Kidney epithelial cell (primary cell): ENCODE results near the gene MPV17L. TPM values are rescaled to one million over a fixed set of nuclear protein-coding genes. Genes with fewer than 3 reads are reported as not detected.
"Not testable (repeated sequence)": the region's sequence is repeated elsewhere in the genome, so short reads cannot be mapped to it uniquely, and the experiment has no call there.

Experiments
- DNase-seq: peaks from one replicate; pipeline ENCODE4 v3.0.0-alpha.2; 2010; ENCODE audit warnings: low read depth
- H3K27me3 ChIP-seq: 2 replicates; pipeline ENCODE4 v1.6.0; 2011; ENCODE audit warnings: low read length; ENCODE audit not compliant: control insufficient read depth, insufficient read depth
- H3K36me3 ChIP-seq: 2 replicates; pipeline ENCODE4 v1.5.1; 2011; ENCODE audit warnings: low read length; ENCODE audit not compliant: control insufficient read depth, insufficient read depth
- H3K4me3 ChIP-seq: 2 replicates; pipeline ENCODE4 v1.5.1; 2011; ENCODE audit warnings: low read depth, mild to moderate bottlenecking, control low read depth, low read length
- CTCF ChIP-seq: IDR thresholded peaks from 2 replicates; pipeline ENCODE4 v1.5.1; 2011; ENCODE audit warnings: mild to moderate bottlenecking, moderate library complexity, low read length, control low read depth, inconsistent platforms; ENCODE audit not compliant: insufficient read depth, poor library complexity, severe bottlenecking
- total RNA-seq: library from RNA; depleted of rRNA; stranded (reverse); fragments of >200 nt; gene quantifications from 2 replicates; pipeline ENCODE4 v1.2.3, GENCODE V29; 2015

The MPV17L gene
- total RNA-seq, 1 donor from 2014 or later, result 9.6 TPM

- H3K4me3 ChIP-seq, result no peak overlapping the region
- no peak for TF ChIP-seq CTCF
- DNase-seq, result no peak
- H3K27me3 ChIP-seq, result no peaks in the 10 kb centered on the region
- no peaks in the 10 kb centered on the region for H3K36me3 ChIP-seq
Measured at GRCh38 chr16:15396948-15397594, 1.5 kb downstream of the MPV17L start.

GRCh38 chr16:15398618-15399316, 3.2 kb downstream of the MPV17L start:
- Histone ChIP-seq H3K36me3 (no peaks in the 10 kb centered on the region), H3K4me3 (no peak overlapping the region), H3K27me3 (no peaks in the 10 kb centered on the region)
- TF ChIP-seq CTCF, result no peak
- DNase-seq, result no peak

GRCh38 chr16:15399317-15399716, 3.8 kb downstream of the MPV17L start:
- Histone ChIP-seq H3K4me3 (no peak overlapping the region), H3K27me3 (no peaks in the 10 kb centered on the region), H3K36me3 (no peaks in the 10 kb centered on the region)
- DNase-seq, result no peak
- no peak for TF ChIP-seq CTCF

- H3K36me3 ChIP-seq, DNase-seq: not testable (repeated sequence)
Measured at GRCh38 chr16:15400314-15400713, 4.8 kb downstream of the MPV17L start.

GRCh38 chr16:15401972-15402371, 6.4 kb downstream of the MPV17L start:
- no peak for DNase-seq
- no peaks in the 10 kb centered on the region for H3K36me3 ChIP-seq
- no peak overlapping the region for H3K4me3 ChIP-seq
- no peaks in the 10 kb centered on the region for H3K27me3 ChIP-seq
- TF ChIP-seq CTCF, result no peak

More at GRCh38 chr16:15400314-15400713, 4.8 kb downstream of the MPV17L start:
- not testable (repeated sequence) for H3K4me3 ChIP-seq, H3K27me3 ChIP-seq

- Histone ChIP-seq H3K27me3 (no peaks in the 10 kb centered on the region), H3K4me3 (no peak overlapping the region), H3K36me3 (no peaks in the 10 kb centered on the region)
- no peak for DNase-seq
- no peak for TF ChIP-seq CTCF
Measured at GRCh38 chr16:15403392-15403995, 7.9 kb downstream of the MPV17L start.

- not testable (repeated sequence) for DNase-seq, H3K4me3 ChIP-seq, H3K27me3 ChIP-seq, H3K36me3 ChIP-seq
Measured at GRCh38 chr16:15404091-15404490, 8.5 kb downstream of the MPV17L start.
